ENCODE measurements around the gene PLCXD1.
"Not testable (repeated sequence)": the region's sequence is repeated elsewhere in the genome, so short reads cannot be mapped to it uniquely, and the experiment has no call there.

Gene PLCXD1

GRCh38 chrX:292900-293897, 12.0 kb downstream of the PLCXD1 start:
- DNase-seq (ENCODE audit: low read depth) = no peak
- TF ChIP-seq CTCF (conservative IDR thresholded peaks at IDR 0.05; ENCODE audit: low read depth, low read length) = no peak
- no peak overlapping the region for H3K4me3 ChIP-seq (ENCODE audit: low read length)

DNA sequence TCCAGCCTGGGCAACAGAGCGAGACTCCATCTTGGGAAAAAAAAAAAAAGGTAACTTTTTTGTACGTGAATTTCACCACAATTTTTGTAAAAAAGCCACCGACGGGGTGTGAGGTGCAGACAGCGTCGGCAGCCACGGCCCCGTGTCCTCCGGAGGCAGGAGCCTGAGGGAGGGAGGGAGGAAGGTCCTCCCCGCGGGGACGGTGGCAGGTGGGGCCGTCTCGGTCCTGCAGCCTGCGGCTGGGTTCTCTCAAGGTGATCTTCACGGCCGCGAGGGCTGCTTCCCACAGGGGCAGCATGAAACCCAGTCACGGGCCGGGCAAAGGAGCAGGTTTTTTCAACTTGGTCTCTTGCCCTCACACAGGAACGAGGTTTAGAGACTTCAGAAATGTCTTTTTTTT, 14.0 kb downstream of the PLCXD1 start:
- DNase-seq (ENCODE audit: low read depth) = no peak
- H3K4me3 ChIP-seq (ENCODE audit: low read length) = no peak overlapping the region
- TF ChIP-seq CTCF (conservative IDR thresholded peaks at IDR 0.05; ENCODE audit: low read depth, low read length) = no peak

- no peak for TF ChIP-seq CTCF (conservative IDR thresholded peaks at IDR 0.05; ENCODE audit: low read depth, low read length)
These were observed 17.8 kb downstream of the PLCXD1 start for GRCh38 chrX:298993-299392.

GRCh38 chrX:300334-300733, 19.2 kb downstream of the PLCXD1 start:
- TF ChIP-seq CTCF (conservative IDR thresholded peaks at IDR 0.05; ENCODE audit: low read depth, low read length) = no peak
- DNase-seq (ENCODE audit: low read depth) = no peak
- no peak overlapping the region for H3K4me3 ChIP-seq (ENCODE audit: low read length)

More at GRCh38 chrX:298993-299392, 17.8 kb downstream of the PLCXD1 start:
- DNase-seq (ENCODE audit: low read depth) = no peak
- no peak overlapping the region for H3K4me3 ChIP-seq (ENCODE audit: low read length)

DNA sequence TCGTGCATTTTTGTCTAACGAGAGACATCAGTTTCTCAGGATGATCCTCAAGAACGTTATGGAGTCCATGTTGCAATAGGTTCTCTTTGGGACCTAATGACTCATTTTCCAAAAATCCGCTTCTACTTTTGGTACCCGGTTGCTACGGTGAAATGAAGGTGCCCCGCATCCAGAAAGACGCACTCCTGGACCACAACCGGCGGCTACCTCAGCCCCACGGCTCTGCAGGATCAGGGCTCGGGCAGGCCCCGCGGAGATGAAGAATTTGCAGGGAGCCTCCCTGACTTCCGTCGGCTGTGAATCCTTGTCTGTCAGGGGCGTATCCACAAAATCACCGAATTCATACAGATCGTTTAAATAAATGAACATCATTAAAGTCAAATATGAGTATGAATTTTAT, 21.8 kb downstream of the PLCXD1 start:
- TF ChIP-seq CTCF (conservative IDR thresholded peaks at IDR 0.05; ENCODE audit: low read depth, low read length) = no peak
- no peak overlapping the region for H3K4me3 ChIP-seq (ENCODE audit: low read length)
- DNase-seq (ENCODE audit: low read depth) = no peak

DNA sequence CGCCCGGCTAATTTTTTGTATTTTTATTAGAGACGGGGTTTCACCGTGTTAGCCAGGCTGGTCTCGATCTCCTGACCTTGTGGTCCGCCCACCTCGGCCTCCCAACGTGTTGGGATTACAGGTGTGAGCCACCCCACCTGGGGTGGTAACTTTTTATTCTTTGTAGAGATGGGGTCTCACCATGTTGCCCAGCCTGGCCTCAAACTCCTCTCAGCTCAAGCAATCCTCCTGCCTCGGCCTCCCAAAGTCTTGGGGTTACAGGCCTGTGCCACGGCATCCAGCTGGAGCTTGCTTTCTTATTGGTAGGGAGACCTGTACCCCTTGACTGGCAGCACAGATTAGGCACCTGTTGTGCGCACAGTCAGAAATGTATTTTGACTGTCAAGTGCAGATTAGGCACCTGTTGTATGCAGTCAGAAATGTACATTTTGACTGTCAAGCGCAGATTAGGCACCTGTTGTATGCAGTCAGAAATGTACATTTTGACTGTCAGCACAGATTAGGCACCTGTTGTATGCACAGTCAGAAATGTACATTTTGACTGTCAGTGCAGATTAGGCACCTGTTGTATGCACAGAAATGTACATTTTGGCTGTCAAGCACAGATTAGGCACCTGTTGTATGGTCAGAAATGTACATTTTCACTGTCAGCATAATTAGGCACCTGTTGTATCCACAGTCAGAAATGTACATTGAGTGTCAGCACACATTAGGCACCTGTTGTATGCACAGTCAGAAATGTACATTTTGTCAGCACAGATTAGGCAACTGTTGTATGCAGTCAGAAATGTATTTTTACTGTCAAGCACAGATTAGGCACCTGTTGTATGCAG, 24.8 kb downstream of the PLCXD1 start:
- not testable (repeated sequence) for H3K4me3 ChIP-seq (ENCODE audit: low read length); DNase-seq (ENCODE audit: low read depth)

DNA sequence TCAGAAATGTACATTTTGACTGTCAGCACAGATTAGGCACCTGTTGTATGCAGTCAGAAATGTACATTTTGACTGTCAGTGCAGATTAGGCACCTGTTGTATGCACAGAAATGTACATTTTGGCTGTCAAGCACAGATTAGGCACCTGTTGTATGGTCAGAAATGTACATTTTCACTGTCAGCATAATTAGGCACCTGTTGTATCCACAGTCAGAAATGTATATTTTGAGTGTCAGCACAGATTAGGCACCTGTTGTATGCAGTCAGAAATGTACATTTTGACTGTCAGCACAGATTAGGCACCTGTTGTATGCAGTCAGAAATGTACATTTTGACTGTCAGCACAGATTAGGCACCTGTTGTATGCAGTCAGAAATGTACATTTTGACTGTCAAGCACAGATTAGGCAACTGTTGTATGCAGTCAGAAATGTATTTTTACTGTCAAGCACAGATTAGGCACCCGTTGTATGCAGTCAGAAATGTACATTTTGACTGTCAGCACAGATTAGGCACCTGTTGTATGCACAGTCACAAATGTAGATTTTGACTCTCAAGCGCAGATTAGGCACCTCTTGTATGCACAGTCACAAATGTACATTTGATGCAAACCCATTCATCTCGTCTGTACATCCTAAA, 25.6 kb downstream of the PLCXD1 start:
- H3K4me3 ChIP-seq (ENCODE audit: low read length); DNase-seq (ENCODE audit: low read depth): not testable (repeated sequence)

Measured in retinal pigment epithelial cell (primary cell).